ENCODE data around the gene PLEKHM2.

The PLEKHM2 gene

GRCh38 chr1:15755646-15756040 is 71.5 kb downstream of the PLEKHM2 start:
- Histone ChIP-seq H4K20me1 (peaks cover 29% of the 10 kb centered on the region), H3K36me3 (no peaks in the 10 kb centered on the region), H3K4me1 (peaks cover 10% of the 10 kb centered on the region), H3K9ac (no peak overlapping the region), H3K4me2 (no peak overlapping the region), H3K27ac (no peak overlapping the region), H3K27me3 (peaks cover 55% of the 10 kb centered on the region), H3K9me3 (no peaks in the 10 kb centered on the region), H3K4me3 (no peak overlapping the region)
- TF ChIP-seq Cebpa-rat (IDR thresholded peaks at IDR 0.05) = no peak

GRCh38 chr1:15756143-15757015 is 72.3 kb downstream of the PLEKHM2 start:
- Histone ChIP-seq H3K4me1 (peaks cover 17% of the 10 kb centered on the region), H3K27me3 (peaks cover 63% of the 10 kb centered on the region), H3K4me2 (peak overlapping the region; percentile 48), H3K9ac (no peak overlapping the region; the same call in 1 of the 2 replicates), H3K27ac (no peak overlapping the region), H3K9me3 (no peaks in the 10 kb centered on the region), H4K20me1 (peaks cover 34% of the 10 kb centered on the region), H3K4me3 (no peak overlapping the region), H3K36me3 (no peaks in the 10 kb centered on the region)
- TF ChIP-seq Cebpa-rat (IDR thresholded peaks at IDR 0.05) = no peak

DNA sequence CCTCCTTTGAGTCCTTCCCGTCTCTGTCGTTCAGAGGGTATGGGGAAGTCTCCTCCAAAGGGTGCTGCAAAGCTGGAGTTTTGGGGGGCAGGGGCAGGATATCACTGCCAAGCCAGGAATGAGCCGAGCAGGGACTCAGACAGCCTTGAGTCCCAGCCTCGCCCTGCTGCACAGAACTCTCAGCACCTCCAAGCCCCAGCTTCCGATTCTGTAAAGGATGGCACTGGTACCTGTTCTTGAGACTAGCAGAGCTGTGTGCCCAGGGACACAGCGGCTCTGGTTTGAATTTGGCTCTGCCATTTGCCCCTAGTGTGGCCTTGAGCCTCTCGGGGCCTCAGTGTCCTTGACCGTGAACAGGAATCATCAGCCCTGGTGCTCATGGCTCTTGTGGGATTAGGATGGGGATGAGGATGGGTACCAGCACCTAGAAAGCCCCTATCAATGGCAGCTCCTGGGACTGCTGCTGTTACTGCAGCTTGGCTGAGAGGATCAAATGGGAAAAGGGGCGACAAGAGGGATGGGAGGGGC is 73.0 kb downstream of the PLEKHM2 start:
- Histone ChIP-seq H3K4me1 (peaks cover 17% of the 10 kb centered on the region), H3K4me3 (no peak overlapping the region)

DNA sequence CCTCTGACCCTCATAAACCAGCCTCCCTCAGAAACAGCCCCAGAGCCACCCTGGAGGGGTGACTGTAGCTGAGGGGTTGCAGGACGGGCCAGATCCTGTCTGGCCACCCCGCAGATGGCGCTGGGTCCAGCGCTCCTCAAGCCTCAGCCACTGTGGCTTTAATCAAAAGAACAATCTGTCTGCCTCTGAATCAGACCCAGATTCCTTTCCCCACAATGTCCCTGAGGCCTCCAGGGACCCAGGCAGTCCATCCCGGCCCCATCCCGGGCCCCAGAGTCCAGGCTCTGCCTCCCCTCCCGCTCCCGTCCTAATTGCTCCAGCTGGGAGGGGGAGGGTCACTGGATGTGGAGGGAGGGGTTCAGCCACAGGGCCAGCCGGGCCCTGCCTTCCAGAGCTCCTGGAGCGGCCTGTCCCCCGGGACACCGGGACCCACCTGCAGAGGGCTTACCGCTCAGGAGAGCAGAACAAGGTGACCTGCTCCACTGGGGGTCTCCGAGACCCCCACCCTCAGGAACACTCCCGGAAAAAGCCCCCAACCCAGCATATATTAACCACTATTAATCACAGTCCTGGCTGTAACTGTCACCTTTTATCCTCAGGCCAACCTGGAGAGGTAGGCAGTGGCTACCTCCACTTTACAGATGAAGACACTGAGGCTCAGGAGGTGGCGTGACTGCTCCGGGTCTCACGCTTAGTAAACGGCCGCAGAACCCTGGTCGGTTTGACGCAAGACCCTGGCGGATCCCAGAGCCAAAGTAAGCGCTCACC is 73.6 kb downstream of the PLEKHM2 start:
- no peaks in the 10 kb centered on the region for H3K36me3 ChIP-seq
- H3K9me3 ChIP-seq = no peaks in the 10 kb centered on the region
- no peak overlapping the region for H3K9ac ChIP-seq
- peaks cover 34% of the 10 kb centered on the region for H4K20me1 ChIP-seq
- TF ChIP-seq Cebpa-rat (IDR thresholded peaks at IDR 0.05) = no peak
- H3K27me3 ChIP-seq = peaks cover 76% of the 10 kb centered on the region
- no peak overlapping the region for H3K4me3 ChIP-seq
- H3K4me2 ChIP-seq = no peak overlapping the region
- no peak overlapping the region for H3K27ac ChIP-seq
- peaks cover 17% of the 10 kb centered on the region for H3K4me1 ChIP-seq

More for the DNA sequence above, 73.0 kb downstream of the PLEKHM2 start:
- no peak overlapping the region for H3K27ac ChIP-seq
- peaks cover 34% of the 10 kb centered on the region for H4K20me1 ChIP-seq
- H3K9ac ChIP-seq = no peak overlapping the region
- H3K9me3 ChIP-seq = no peaks in the 10 kb centered on the region
- H3K4me2 ChIP-seq = no peak overlapping the region
- peaks cover 70% of the 10 kb centered on the region for H3K27me3 ChIP-seq
- H3K36me3 ChIP-seq = no peaks in the 10 kb centered on the region
- TF ChIP-seq Cebpa-rat (IDR thresholded peaks at IDR 0.05) = no peak

DNA sequence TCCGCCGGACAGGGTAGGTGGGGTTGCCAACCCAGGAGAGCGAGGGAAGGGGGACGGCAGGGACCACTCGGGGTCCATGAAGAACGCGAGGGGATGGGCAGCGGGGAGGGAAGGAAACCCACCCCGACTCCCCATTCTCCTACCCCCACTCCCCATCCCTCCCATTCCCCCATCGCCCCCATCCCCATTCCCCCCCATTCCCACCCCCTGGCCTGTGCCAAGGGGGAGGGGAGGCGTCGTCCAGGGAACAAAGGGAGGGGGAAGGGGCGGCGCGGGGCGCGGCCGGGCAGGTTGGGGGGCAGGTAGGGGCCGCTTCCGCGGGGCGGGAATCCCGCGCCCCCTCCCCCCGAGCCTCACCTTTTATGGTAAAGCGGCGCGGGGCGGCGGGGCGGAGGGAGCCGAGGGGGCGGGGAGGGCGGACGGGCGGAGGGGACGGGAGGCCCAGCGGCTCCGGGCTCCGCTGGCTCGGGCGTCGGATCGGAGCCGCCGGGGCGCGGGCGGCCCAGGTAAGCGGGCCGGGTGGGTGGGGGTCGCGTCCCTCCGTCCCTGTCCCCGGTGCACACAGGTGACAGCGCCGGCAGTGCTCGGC is 74.3 kb downstream of the PLEKHM2 start, which contains the start of gene FBLIM1:
TSS of gene FBLIM1 (plus strand) at position 453 of the 589 bp plus-strand sequence. CDS start 6,189 bp downstream, outside the sequence.
- no peak within 1 kb of the TSS for H3K27ac ChIP-seq
- H3K4me3 ChIP-seq = peak within 1 kb of the TSS; percentile 42
- no peak within 1 kb of the TSS for H3K9ac ChIP-seq
- no peaks in the 10 kb centered on the region for H3K9me3 ChIP-seq
- no peaks in the 10 kb centered on the region for H3K36me3 ChIP-seq
- TF ChIP-seq Cebpa-rat (IDR thresholded peaks at IDR 0.05) = no peak
- peak within 1 kb of the TSS; percentile 45 for H3K4me2 ChIP-seq
- peaks cover 77% of the 10 kb centered on the region for H3K27me3 ChIP-seq
- peaks cover 17% of the 10 kb centered on the region for H3K4me1 ChIP-seq
- H4K20me1 ChIP-seq = peaks cover 34% of the 10 kb centered on the region

DNA sequence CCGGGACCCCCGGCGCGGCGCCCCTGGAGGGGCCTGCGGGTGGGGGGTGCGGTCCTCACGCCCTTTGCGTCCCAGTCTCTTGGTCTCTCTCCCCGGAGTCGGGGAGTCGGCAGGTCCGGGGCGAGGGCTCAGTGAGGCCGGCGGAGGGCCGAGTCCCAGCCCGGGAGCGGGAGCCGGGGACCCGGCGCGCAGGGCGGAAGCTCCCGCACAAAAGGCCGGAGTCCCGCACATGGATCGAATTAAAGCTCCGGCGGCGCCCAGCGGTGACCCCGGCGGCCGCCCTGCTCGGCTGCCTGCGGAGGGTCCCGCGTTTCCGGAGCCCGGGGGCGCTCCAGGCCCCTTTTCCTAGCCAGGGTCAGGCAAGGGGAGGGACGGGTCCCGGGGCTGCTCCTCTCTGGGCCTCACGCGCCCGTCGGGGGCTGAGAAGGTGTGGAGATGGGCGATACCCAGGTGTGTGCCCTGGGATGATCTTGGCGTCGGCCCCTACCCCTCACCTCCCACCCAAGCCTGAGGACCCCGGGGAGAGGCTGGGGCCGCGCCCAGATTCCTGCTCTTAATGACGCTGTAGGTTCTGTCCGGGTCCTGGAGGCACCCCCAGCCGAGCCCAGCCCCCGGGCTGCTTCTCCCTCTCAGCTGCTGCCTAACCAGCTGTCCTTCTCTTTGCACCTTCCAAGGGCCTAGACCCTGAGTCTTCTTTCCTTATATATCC is 75.0 kb downstream of the PLEKHM2 start:
- no peak overlapping the region for H3K9ac ChIP-seq
- H3K36me3 ChIP-seq = no peaks in the 10 kb centered on the region
- no peak overlapping the region for H3K27ac ChIP-seq
- H3K4me3 ChIP-seq = peak overlapping the region; percentile 42
- peaks cover 17% of the 10 kb centered on the region for H3K4me1 ChIP-seq
- H3K9me3 ChIP-seq = no peaks in the 10 kb centered on the region
- H4K20me1 ChIP-seq = peaks cover 34% of the 10 kb centered on the region
- TF ChIP-seq Cebpa-rat (IDR thresholded peaks at IDR 0.05) = no peak
- peaks cover 77% of the 10 kb centered on the region for H3K27me3 ChIP-seq
- peak overlapping the region; percentile 45 for H3K4me2 ChIP-seq

DNA sequence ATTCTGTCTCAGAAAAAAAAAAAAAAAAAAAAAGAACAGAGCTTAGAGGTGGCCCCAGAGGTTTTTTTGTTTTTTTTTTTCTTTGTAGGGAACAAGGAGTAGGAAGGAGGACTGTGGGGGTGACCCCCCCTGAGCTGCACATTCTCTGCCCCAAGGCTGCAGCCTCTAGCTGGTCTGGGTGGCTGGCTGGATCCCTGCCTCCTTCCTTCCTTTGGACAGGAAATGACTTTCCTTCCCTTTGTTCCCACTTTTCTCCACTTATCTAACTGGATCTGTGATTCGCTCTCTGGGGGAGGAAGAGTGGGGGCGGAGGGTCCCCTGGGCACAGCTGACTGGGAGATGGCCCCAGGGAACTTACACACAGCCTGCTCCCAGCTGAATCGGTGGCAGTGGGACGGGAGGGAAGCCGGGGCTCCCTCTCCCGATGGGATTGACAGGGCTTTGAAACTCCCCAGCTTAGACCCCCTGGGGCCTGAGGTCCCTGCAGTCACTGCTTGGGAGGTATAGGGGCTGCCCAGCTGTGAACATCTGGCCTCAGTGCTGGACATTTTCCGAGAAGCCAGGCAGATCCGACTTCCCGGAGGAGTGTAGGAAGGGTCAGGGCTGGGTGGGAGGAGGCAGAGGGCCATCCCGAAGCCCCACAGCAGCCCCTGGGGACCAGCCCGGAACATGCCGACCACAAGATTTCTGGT is 76.5 kb downstream of the PLEKHM2 start:
- no peak overlapping the region for H3K9ac ChIP-seq
- H3K36me3 ChIP-seq = no peaks in the 10 kb centered on the region
- peaks cover 17% of the 10 kb centered on the region for H3K4me1 ChIP-seq
- no peak overlapping the region for H3K4me3 ChIP-seq
- TF ChIP-seq Cebpa-rat (IDR thresholded peaks at IDR 0.05) = no peak
- peaks cover 69% of the 10 kb centered on the region for H3K27me3 ChIP-seq
- H3K4me2 ChIP-seq = peak overlapping the region; percentile 48
- H4K20me1 ChIP-seq = peaks cover 34% of the 10 kb centered on the region
- no peaks in the 10 kb centered on the region for H3K9me3 ChIP-seq
- H3K27ac ChIP-seq = no peak overlapping the region

GRCh38 chr1:15761366-15762128 is 77.4 kb downstream of the PLEKHM2 start:
- H3K4me2 ChIP-seq = peak overlapping the region; percentile 48
- peaks cover 17% of the 10 kb centered on the region for H3K4me1 ChIP-seq
- no peak overlapping the region for H3K9ac ChIP-seq
- TF ChIP-seq Cebpa-rat (IDR thresholded peaks at IDR 0.05) = no peak
- H3K4me3 ChIP-seq = no peak overlapping the region
- H3K27ac ChIP-seq = no peak overlapping the region
- H3K9me3 ChIP-seq = no peaks in the 10 kb centered on the region
- no peaks in the 10 kb centered on the region for H3K36me3 ChIP-seq
- peaks cover 31% of the 10 kb centered on the region for H4K20me1 ChIP-seq
- H3K27me3 ChIP-seq = peaks cover 60% of the 10 kb centered on the region
